ENCODE measurements around the gene GOLPH3.

Gene GOLPH3

GRCh38 chr5:32163785-32164184 lies 10.3 kb downstream of the GOLPH3 start:
- CTCF ChIA-PET = interaction anchor here (0.6 to 1.4 kb wide), 2 partner anchors 9 to 69 kb away, joined by 3 read pairs; no protein-coding TSS in a partner anchor
- POLR2A ChIA-PET = no interaction called here
- Histone ChIP-seq H3K36me3 (ENCODE audit: control insufficient read depth in 2 of 2, insufficient read depth in 1 of 2, low read length in 2 of 2) (peaks cover 35 to 54% of the 10 kb centered on the region in 2 experiments), H3K27ac (ENCODE audit: extremely low read depth, low read depth, low read length) (no peak overlapping the region), H3K4me1 (ENCODE audit: control insufficient read depth, insufficient read depth, low read length) (peaks cover 11% of the 10 kb centered on the region; the same call in 1 of the 2 replicates), H3K9me3 (ENCODE audit: control insufficient read depth, insufficient read depth, low read depth, low read length) (no peaks in the 10 kb centered on the region), H3K4me3 (ENCODE audit: low read depth, low read length) (no peak overlapping the region)
- TF ChIP-seq ZNF239 (tag by site-specific recombination; IDR thresholded peaks at IDR 0.05) (no peak), ZNF48 (tag by site-specific recombination; IDR thresholded peaks at IDR 0.05) (no peak), BCL11A (tag by site-specific recombination; IDR thresholded peaks at IDR 0.05; ENCODE audit: low read depth) (no peak), ZNF843 (tag by site-specific recombination; IDR thresholded peaks at IDR 0.05) (no peak), ZNF639 (tag by site-specific recombination; IDR thresholded peaks at IDR 0.05) (no peak), EGR2 (tag by site-specific recombination; IDR thresholded peaks at IDR 0.05; ENCODE audit: low read depth) (no peak), ZSCAN30 (tag by site-specific recombination; IDR thresholded peaks at IDR 0.05) (no peak)

DNA sequence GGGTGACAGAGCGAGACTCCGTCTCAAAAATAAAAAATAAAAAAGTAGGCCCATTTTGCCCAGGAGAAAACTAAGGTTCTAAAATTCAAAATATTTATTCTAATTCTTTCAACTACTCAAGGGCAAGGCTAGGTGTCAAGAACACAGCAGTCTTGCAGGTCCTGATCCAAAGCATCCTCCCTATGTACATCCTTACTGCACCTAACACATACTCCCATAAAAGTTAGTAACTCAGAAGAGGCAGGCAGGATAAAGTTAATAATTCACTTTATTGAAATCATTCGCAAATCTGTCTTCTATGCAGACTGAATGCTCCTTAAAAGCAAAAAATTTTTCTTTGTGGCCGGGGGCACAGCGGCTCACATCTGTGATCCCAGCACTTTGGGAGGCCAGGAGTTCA lies 11.1 kb downstream of the GOLPH3 start:
- POLR2A ChIA-PET = no interaction called here
- H3K4me1 ChIP-seq (ENCODE audit: control insufficient read depth, insufficient read depth, low read length) = peaks cover 14% of the 10 kb centered on the region; the same call in 1 of the 2 replicates
- H3K4me3 ChIP-seq (ENCODE audit: low read depth, low read length) = no peak overlapping the region
- TF ChIP-seq ZNF423 (tag by site-specific recombination; IDR thresholded peaks at IDR 0.05) (no peak), ZNF184 (tag by site-specific recombination; IDR thresholded peaks at IDR 0.05) (no peak), ZNF585B (tag by site-specific recombination; IDR thresholded peaks at IDR 0.05) (no peak), MZF1 (tag by site-specific recombination; IDR thresholded peaks at IDR 0.05; ENCODE audit: borderline replicate concordance) (no peak)
- CTCF ChIA-PET = interaction anchor here (1.4 kb wide), 1 partner anchor 9 kb away, joined by 3 read pairs; no protein-coding TSS in a partner anchor
- H3K27ac ChIP-seq (ENCODE audit: extremely low read depth, low read depth, low read length) = no peak overlapping the region
- no peaks in the 10 kb centered on the region for H3K9me3 ChIP-seq (ENCODE audit: control insufficient read depth, insufficient read depth, low read depth, low read length)
- H3K36me3 ChIP-seq (ENCODE audit: control insufficient read depth in 2 of 2, insufficient read depth in 1 of 2, low read length in 2 of 2) = peaks cover 28 to 51% of the 10 kb centered on the region in 2 experiments

DNA sequence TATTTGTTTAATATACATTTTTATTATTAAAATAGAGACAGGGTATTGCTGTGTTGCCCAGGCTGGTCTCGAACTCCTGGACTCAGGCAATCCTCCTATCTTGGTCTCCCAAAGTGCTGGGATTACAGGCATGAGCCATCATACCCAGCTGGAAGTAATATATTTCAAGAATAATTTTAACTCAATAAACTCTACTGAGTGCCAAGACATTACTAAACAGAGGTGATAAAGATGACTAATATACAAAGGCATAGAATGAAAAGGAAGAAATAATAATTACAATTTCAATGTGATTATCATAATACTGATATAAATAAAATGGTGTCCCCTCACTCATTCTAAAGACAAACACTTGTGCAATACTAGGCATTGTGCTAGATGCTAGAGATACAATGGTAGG lies 13.9 kb downstream of the GOLPH3 start:
- ChIA-PET POLR2A (interaction anchor here (1.3 kb wide), 1 partner anchor 14 kb away, joined by 3 read pairs; the partner anchor contains the start of gene GOLPH3), CTCF (no interaction called here)
- H3K27ac ChIP-seq (ENCODE audit: extremely low read depth, low read depth, low read length) = no peak overlapping the region

More for the DNA sequence above, 13.9 kb downstream of the GOLPH3 start:
- TF ChIP-seq ZBTB17 (tag by site-specific recombination; IDR thresholded peaks at IDR 0.05) (0 out of 2 replicates have a peak, but pooled peaks have one; percentile 39), PRDM6 (tag by site-specific recombination; IDR thresholded peaks at IDR 0.05) (peak; percentile 61), ZNF274 (IDR thresholded peaks at IDR 0.05; ENCODE audit: low read length) (no peak), ZNF274 (tag by site-specific recombination; IDR thresholded peaks at IDR 0.05; ENCODE audit: borderline replicate concordance) (no peak), ZNF133 (tag by site-specific recombination; IDR thresholded peaks at IDR 0.05) (no peak)
- Histone ChIP-seq H3K4me3 (ENCODE audit: low read depth, low read length) (no peak overlapping the region), H3K36me3 (ENCODE audit: control insufficient read depth in 2 of 2, insufficient read depth in 1 of 2, low read length in 2 of 2) (peaks cover 4 to 29% of the 10 kb centered on the region in 2 experiments; a peak in 2 of 3 replicates), H3K4me1 (ENCODE audit: control insufficient read depth, insufficient read depth, low read length) (peaks cover 21% of the 10 kb centered on the region; the same call in 1 of the 2 replicates), H3K9me3 (ENCODE audit: control insufficient read depth, insufficient read depth, low read depth, low read length) (no peaks in the 10 kb centered on the region)
